K562 (cell line): ENCODE results near the gene CYSRT1. TPM values are rescaled to one million over a fixed set of nuclear protein-coding genes. Genes with fewer than 3 reads are reported as not detected.

Source experiments
- ATAC-seq: fragments of 200-7000 bp; cut with Tn5 transposase; 3 replicates; pipeline ENCODE4 v1.9.1; 2020; ENCODE audit warnings: moderate library complexity
- BruUV-seq: library from RNA; stranded (reverse); fragments of 400-500 nt; replicated peaks from 2 replicates; lab custom pipeline; 2021; lab: Mats Ljungman, UMichigan
- CTCF ChIA-PET: fragments of 300-600 bp; formaldehyde crosslinking; extraction: SDS; loops from one replicate; lab custom pipeline; 2021; ENCODE audit warnings: low intra/inter-chr PET ratio; lab: Yijun Ruan, JAX
- POLR2A ChIA-PET: fragments of 300-600, 350-650 bp; sonication (Branson Sonifier 250); formaldehyde crosslinking; extraction: SDS; loops from one replicate; lab custom pipeline; 2021; ENCODE audit warnings: antibody characterized with exemption, inconsistent platforms; lab: Yijun Ruan, JAX
- DNase-seq, 4 experiments: peaks; one replicate each; pipeline versions ENCODE4 v3.0.0 to v3.0.0-alpha.2; 2011 to 2018; ENCODE audit warnings: low spot score in 3 of 4, mixed read lengths in 3 of 4; ENCODE audit errors: extremely low read depth in 1 of 4
- FAIRE-seq: peaks from 2 replicates; lab custom pipeline; 2011; peaks lifted over from hg19 to GRCh38; lab: Jason Lieb, UNC
- H2AFZ ChIP-seq: 2 replicates; pipeline ENCODE4 v1.6.0; 2011; ENCODE audit warnings: low read depth, low read length, control low read depth, inconsistent platforms
- H3K27ac ChIP-seq: fragments of 200-600 bp; 3 replicates; pipeline ENCODE4 v1.8.0; 2011; ENCODE audit warnings: low read depth, mild to moderate bottlenecking, control low read depth, inconsistent platforms, low read length, moderate library complexity, mixed read lengths; ENCODE audit errors: extremely low read depth
- H3K27me3 ChIP-seq, 2 experiments: fragments of 300-600 bp in 1 of 2; 2 replicates in 1 of 2; 3 replicates in 1 of 2; pipeline versions ENCODE4 v1.6.0 to v1.8.0; 2011; ENCODE audit warnings: inconsistent platforms in 2 of 2, low read length in 2 of 2, mild to moderate bottlenecking in 1 of 2, mixed read lengths in 1 of 2, moderate library complexity in 1 of 2; ENCODE audit not compliant: control insufficient read depth in 2 of 2, insufficient read depth in 2 of 2
- H3K36me3 ChIP-seq: fragments of 300-600 bp; 3 replicates; pipeline ENCODE4 v1.8.0; 2011; ENCODE audit warnings: mild to moderate bottlenecking, low read length, inconsistent platforms; ENCODE audit not compliant: control insufficient read depth, insufficient read depth
- H3K4me1 ChIP-seq, 2 experiments: fragments of 200-600 bp in 1 of 2; replicated peaks in 1 of 2; 2 replicates in 1 of 2; 3 replicates in 1 of 2; pipeline versions ENCODE4 v1.5.1 to v1.8.0; 2011; ENCODE audit warnings: inconsistent platforms in 2 of 2, low read length in 2 of 2, mild to moderate bottlenecking in 1 of 2, mixed read lengths in 1 of 2, moderate library complexity in 1 of 2; ENCODE audit not compliant: control insufficient read depth in 2 of 2, insufficient read depth in 2 of 2
- H3K4me2 ChIP-seq: 2 replicates; pipeline ENCODE4 v1.6.1; 2011; ENCODE audit warnings: low read length, control low read depth, inconsistent platforms, mixed read lengths; ENCODE audit not compliant: insufficient read depth
- H3K4me3 ChIP-seq: fragments of 200-600 bp; sonication (generic), shearing (Covaris generic); 2 replicates; pipeline ENCODE4 v1.5.1; 2016; ENCODE audit warnings: control low read depth, inconsistent platforms
- H3K79me2 ChIP-seq: fragments of 200-600 bp; 3 replicates; pipeline ENCODE4 v1.8.0; 2011; ENCODE audit warnings: low read length, inconsistent platforms; ENCODE audit not compliant: control insufficient read depth, insufficient read depth
- H3K9ac ChIP-seq, 2 experiments: 2 replicates each; pipeline versions ENCODE4 v1.6.0 to v1.6.1; 2011; ENCODE audit warnings: low read depth in 2 of 2, low read length in 2 of 2, control low read depth in 1 of 2, inconsistent platforms in 1 of 2, mild to moderate bottlenecking in 1 of 2, mixed read lengths in 1 of 2; ENCODE audit not compliant: insufficient read depth in 1 of 2
- H3K9me1 ChIP-seq: one replicate; pipeline ENCODE4 v1.6.0; 2011; ENCODE audit warnings: inconsistent platforms, mild to moderate bottlenecking, low read length, moderate library complexity; ENCODE audit not compliant: control insufficient read depth, insufficient read depth
- H3K9me3 ChIP-seq: replicated peaks from 2 replicates; pipeline ENCODE4 v1.5.1; 2011; ENCODE audit warnings: low read depth, low read length, inconsistent platforms; ENCODE audit not compliant: control insufficient read depth, insufficient read depth
- H4K20me1 ChIP-seq: replicated peaks from 2 replicates; pipeline ENCODE4 v1.6.1; 2011; ENCODE audit warnings: low read length, inconsistent platforms, mixed read lengths; ENCODE audit not compliant: control insufficient read depth, insufficient read depth
- GMEB1 ChIP-seq: fragments of 250-450 bp; sonication (Bioruptor Pico); IDR thresholded peaks from 2 replicates; pipeline ENCODE4 v1.4.0; 2020; ENCODE audit warnings: mild to moderate bottlenecking
- NR4A1 ChIP-seq, 2 experiments: fragments of 250-450 bp in 1 of 2; fragments of 450-650 bp in 1 of 2; sonication (Bioruptor Pico) in 1 of 2; IDR thresholded peaks; 2 replicates each; pipeline versions ENCODE4 v1.4.0 to v1.6.1; 2016 to 2020; ENCODE audit warnings: mild to moderate bottlenecking in 2 of 2, missing compliant biosample characterization in 1 of 2, missing genetic modification characterization in 1 of 2, moderate library complexity in 1 of 2
- PCBP1 ChIP-seq: fragments of 200-400 bp; formaldehyde crosslinking; IDR thresholded peaks from 2 replicates; pipeline ENCODE4 v1.6.1; 2018; ENCODE audit warnings: mild to moderate bottlenecking, low read depth, low read length; ENCODE audit not compliant: poor library complexity, severe bottlenecking
- POLR2G ChIP-seq: fragments of 200-400 bp; formaldehyde crosslinking; IDR thresholded peaks from 2 replicates; pipeline ENCODE4 v1.6.1; 2017; ENCODE audit warnings: low read depth, mild to moderate bottlenecking, antibody characterized with exemption, low read length, moderate library complexity
- RBFOX2 ChIP-seq: fragments of 200-400 bp; formaldehyde crosslinking; IDR thresholded peaks from 2 replicates; pipeline ENCODE4 v1.6.1; 2017; ENCODE audit warnings: low read depth, mild to moderate bottlenecking, low read length, moderate library complexity
- RBM22 ChIP-seq: fragments of 200-400 bp; formaldehyde crosslinking; IDR thresholded peaks from 2 replicates; pipeline ENCODE4 v1.6.1; 2018; ENCODE audit warnings: low read length, low read depth; ENCODE audit not compliant: poor library complexity, severe bottlenecking
- RNF2 ChIP-seq: sonication (generic); IDR thresholded peaks from 2 replicates; pipeline ENCODE4 v1.6.1; 2016
- STAT5A ChIP-seq: IDR thresholded peaks from 2 replicates; pipeline ENCODE4 v1.6.1; 2012; ENCODE audit warnings: low read length, inconsistent platforms, borderline replicate concordance
- ZNF408 ChIP-seq: fragments of 250-450 bp; sonication (Bioruptor Pico); IDR thresholded peaks from 2 replicates; pipeline ENCODE4 v1.4.0; 2020; ENCODE audit warnings: low read depth, mild to moderate bottlenecking, moderate library complexity
- WGBS: fragments of 100-300 bp; shearing (Covaris generic); methylation state at CpG from one replicate; pipeline ENCODE4 v1.1.6; 2016; ENCODE audit warnings: low coverage, mixed read lengths; ENCODE audit not compliant: insufficient coverage; ENCODE audit errors: missing lambda C conversion rate; 5-methylcytosine and 5-hydroxymethylcytosine counted together
- in situ Hi-C: fragments of 300-500 bp; cut with MboI; formaldehyde crosslinking; loops from 4 replicates; pipeline ENCODE4 v1.15.0; 2018; ENCODE audit warnings: inconsistent platforms, mixed read lengths
- intact Hi-C: fragments of 100-400 bp; cut with micrococcal nuclease; formaldehyde crosslinking; loops from 2 replicates; pipeline ENCODE4 v1.14.2; 2022
- polyA plus RNA-seq, 8 experiments: library from polyadenylated mRNA; depleted of rRNA in 4 of 8; stranded (reverse) in 5 of 8; unstranded in 3 of 8; fragments of >200 nt; fragmentation: Nextera tagmentation in 2 of 8; fragmentation: Illumina TruSeq in 1 of 8; extraction: Ambion mirVana in 2 of 8; extraction: Trizol in 1 of 8; gene quantifications; 2 replicates each; pipeline versions ENCODE4 v1.2.1 to v1.2.3, GENCODE V29; 2011 to 2014; ENCODE audit warnings: inconsistent platforms in 1 of 8, missing spikeins in 1 of 8
- total RNA-seq, 7 experiments: library from RNA; depleted of rRNA in 6 of 7; stranded (reverse); fragments of >200 nt in 6 of 7; fragmentation: Illumina TruSeq in 2 of 7; extraction: Trizol in 2 of 7; gene quantifications; 2 replicates each; pipeline versions ENCODE4 v1.2.1 to v1.2.3, GENCODE V29; 2011 to 2021; ENCODE audit warnings: low replicate concordance in 1 of 7
- TF ChIP-seq, protein P1 (sequence below): fragments of 250-450 bp; sonication (Bioruptor Pico); IDR thresholded peaks from 2 replicates; pipeline ENCODE4 v1.4.0; 2020; ENCODE audit warnings: mild to moderate bottlenecking, moderate library complexity, borderline replicate concordance

Gene CYSRT1
- total and polyA plus RNA-seq, 9 of the 15 experiments (the other 6 are each of a cell fraction or from before 2014, with no cell fraction given), result 0.04 to 1.4 (median 0.42) TPM; not detected in 3

DNA sequence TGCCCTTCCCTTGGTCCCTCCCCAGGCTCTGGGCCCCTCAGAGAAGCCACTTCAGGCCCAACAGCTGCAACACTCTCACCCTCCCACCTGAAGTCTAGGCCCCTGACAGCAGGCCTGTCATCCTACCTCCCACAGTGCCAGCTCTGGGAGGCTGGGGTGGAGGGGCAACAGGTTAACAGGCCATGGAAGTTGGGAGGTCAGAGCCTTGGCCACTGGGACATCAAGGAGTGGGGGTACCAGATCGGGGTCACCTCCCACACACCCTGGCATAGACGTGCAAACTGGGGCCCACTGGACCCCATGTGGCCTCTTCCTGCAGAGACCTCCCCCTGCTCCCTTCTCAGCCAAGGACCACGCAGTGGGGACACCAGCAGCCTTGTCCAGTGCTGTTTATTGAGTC, 33.7 kb upstream of the CYSRT1 start (continued):
- TF ChIP-seq GMEB1 (CRISPR knock-in tag), result no peak
- TF ChIP-seq, protein P1, sequence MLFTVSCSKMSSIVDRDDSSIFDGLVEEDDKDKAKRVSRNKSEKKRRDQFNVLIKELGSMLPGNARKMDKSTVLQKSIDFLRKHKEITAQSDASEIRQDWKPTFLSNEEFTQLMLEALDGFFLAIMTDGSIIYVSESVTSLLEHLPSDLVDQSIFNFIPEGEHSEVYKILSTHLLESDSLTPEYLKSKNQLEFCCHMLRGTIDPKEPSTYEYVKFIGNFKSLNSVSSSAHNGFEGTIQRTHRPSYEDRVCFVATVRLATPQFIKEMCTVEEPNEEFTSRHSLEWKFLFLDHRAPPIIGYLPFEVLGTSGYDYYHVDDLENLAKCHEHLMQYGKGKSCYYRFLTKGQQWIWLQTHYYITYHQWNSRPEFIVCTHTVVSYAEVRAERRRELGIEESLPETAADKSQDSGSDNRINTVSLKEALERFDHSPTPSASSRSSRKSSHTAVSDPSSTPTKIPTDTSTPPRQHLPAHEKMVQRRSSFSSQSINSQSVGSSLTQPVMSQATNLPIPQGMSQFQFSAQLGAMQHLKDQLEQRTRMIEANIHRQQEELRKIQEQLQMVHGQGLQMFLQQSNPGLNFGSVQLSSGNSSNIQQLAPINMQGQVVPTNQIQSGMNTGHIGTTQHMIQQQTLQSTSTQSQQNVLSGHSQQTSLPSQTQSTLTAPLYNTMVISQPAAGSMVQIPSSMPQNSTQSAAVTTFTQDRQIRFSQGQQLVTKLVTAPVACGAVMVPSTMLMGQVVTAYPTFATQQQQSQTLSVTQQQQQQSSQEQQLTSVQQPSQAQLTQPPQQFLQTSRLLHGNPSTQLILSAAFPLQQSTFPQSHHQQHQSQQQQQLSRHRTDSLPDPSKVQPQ (CRISPR knock-in tag), result no peak
- TF ChIP-seq ZNF408 (CRISPR knock-in tag), result no peak

- ATAC-seq, result no peak
- Histone ChIP-seq H3K9ac (peak overlapping the region in 1 of 2 experiments; percentile 78; a peak in 2 of 4 replicates), H2AFZ (no peak overlapping the region), H3K36me3 (peaks cover 39% of the 10 kb centered on the region; the same call in 2 of the 3 replicates), H3K9me3 (no peaks in the 10 kb centered on the region), H3K4me2 (no peak overlapping the region), H3K4me3 (no peak overlapping the region), H4K20me1 (peaks cover 2% of the 10 kb centered on the region), H3K4me1 (peaks cover 14 to 97% of the 10 kb centered on the region in 2 experiments), H3K9me1 (no peaks in the 10 kb centered on the region), H3K27me3 (no peaks in the 10 kb centered on the region), H3K79me2 (peaks cover 47% of the 10 kb centered on the region), H3K27ac (no peak overlapping the region)
- BruUV-seq, result no TSS peak
- TF ChIP-seq POLR2G (peak; percentile 58), RBFOX2 (peak; percentile 51), NR4A1 (CRISPR knock-in tag; IDR thresholded peaks at IDR 0.05) (no peak), NR4A1 (tag; IDR thresholded peaks at IDR 0.05) (no peak), STAT5A (no peak), PCBP1 (peak; percentile 54), RBM22 (peak; percentile 53), RNF2 (no peak)
- CTCF ChIA-PET, result no interaction called here
- intact Hi-C loops (no loop called here), in situ Hi-C loops (no loop called here)
- no peak for FAIRE-seq
- POLR2A ChIA-PET, result interaction anchor here (0.6 to 6.7 kb wide), 5 partner anchors 11 to 63 kb away, joined by 3 to 56 read pairs (median 3); partner anchors contain the start of genes NDOR1, TMEM203, TPRN and TUBB4B
- DNase-seq, result no peak
- WGBS, result 80% methylated on average over 12 of the region's 22 CpGs
Observed at GRCh38 chr9:137191691-137192447, 33.1 kb upstream of the CYSRT1 start.
